Activated CD4-positive, alpha-beta T cell treated with anti-CD3 and anti-CD28 coated beads, Interleukin-2, amount 50 U/mL, for 4 hours (primary cell): ENCODE results near the gene CAPZB.

Experiments
- DNase-seq, 2 experiments: peaks; one replicate each; pipeline ENCODE4 v3.0.0-alpha.2; 2020

CAPZB gene

DNA sequence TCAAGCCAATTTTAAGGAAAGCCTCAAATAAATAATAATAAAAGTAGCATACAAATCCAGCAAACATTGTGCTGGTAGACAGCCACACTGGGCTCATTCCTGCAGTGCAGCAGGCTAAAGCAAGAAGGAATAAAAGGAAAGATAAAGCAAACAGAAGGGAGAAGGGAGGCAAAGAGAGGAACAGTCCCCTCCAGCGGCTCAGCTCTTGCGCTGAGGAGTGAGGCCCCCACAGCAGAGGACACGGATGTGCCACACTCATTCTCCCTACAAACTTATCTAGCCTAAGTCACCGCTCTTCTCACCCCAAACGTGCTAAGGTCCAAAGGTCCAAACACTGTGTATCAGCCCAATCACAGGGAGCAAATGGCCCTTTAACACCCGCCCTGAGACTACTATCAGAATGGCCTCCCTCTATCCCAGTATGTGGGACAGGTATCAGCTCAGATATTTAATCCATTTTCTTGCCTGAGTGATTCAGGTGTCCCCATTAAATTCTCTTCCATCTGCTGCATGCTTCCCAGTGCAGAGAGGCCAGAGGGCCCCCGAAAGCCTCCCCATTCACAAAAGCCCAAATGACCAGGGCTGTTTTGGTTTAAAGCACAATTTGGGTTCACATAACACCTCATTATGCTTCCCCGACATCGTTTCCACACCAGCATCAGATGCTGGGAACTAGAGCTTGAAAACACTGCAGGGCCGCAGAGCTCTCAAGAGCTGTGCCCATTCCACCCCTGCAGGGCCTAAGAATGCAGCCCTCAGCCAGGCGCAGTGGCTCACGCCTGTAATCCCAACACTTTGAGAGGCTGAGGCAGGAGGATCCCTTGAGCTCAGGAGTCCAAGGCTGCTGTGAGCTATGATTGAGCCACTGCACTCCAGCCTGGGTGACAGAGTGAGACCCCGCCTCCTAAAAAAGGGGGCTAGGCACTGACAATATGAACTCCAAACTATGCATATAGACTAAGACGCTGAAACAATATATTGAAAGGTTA is 17.8 kb downstream of the CAPZB start:
- DNase-seq = no peak

GRCh38 chr1:19466112-19466561 is 19.2 kb downstream of the CAPZB start:
- no peak for DNase-seq

GRCh38 chr1:19465650-19466049 is 19.7 kb downstream of the CAPZB start:
- no peak for DNase-seq

DNA sequence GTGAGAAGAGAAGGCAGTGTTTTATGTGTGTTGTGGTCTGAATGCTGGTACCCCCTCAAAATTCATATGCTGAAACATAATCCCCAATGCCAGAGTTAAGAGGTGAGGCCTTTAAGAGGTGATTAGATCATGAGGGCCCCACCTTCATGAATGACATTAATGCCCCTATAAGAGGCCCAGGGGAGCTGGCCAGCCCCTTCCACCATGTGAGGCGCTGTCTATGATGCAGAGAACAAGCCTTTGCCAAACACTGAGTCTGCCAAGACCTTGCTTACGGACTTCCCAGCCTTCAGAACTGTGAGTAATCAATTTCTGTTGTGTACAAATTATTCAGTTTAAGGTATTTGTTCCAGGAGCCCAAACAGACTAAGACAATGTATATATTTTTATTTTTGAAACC is 20.2 kb downstream of the CAPZB start:
- DNase-seq = no peak

DNA sequence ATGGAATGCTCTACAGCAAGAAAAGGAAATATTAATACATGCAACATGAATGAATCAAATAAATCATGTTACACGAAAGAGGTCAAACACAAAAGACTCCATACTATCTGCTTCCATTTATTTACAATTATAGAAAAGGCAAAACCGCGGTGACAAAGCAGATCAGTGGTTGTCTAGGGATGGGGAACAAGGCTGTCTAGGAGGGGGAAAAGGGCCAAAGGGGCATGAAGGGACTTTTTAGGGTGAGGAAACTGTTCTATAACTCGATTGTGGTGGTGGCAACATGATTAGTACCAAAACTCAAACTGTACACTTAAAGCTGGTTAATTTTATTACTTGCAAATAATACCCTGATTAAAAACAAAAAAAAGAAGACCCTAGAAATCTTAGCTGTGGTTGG is 20.6 kb downstream of the CAPZB start:
- DNase-seq = no peak

GRCh38 chr1:19463504-19463803 is 21.9 kb downstream of the CAPZB start:
- no peak for DNase-seq

DNA sequence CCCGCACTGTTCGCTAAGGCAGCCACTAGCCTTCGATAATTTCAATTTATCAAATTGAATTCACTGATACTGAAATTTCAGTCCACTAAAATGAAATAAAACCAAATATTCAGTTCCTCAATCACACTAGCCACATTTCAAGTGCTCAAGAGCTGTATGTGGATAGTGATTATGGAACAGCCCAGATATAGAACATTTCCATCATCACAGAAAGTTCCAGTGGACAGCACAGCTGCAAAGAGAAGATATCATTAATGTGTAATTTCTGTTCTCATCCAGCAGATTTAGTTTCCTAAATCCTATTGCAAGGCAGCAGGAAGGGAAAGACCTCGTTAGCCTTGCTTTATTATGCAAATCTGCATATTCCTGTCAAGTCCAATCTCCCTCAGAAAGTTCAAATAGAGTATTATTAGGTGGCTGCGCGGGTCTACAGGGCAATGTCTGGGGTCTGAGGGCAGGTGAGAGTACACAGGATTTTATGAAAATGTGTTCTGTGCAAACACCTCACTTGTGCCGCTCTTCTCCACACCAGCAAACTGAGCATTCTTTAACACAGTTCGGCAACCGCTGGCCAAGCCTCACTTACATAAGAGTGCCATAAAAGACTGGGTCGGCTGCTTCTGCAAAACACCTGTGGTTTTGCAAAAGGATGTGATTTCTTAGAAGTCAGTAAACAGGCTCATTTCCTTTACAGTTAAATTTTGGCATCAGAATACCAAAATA is 22.4 kb downstream of the CAPZB start:
- peak; percentile 45 to 48 for DNase-seq

DNA sequence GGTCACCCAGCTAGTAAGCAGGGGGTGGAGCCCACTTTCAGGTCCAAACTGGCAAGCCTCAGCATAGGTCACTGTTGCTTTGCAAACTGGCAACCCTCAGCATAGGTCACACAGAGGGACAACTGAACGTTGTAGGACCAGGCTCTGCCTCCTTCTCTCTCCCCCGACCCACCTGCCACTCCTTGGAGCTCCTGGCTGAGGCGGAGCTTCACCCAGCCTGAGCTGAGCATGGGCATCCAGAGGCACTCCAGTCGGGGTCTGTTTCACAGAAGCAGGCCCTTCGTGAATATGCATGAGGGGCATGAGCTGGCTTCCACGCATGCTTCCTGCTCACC is 24.2 kb downstream of the CAPZB start:
- no peak for DNase-seq

DNA sequence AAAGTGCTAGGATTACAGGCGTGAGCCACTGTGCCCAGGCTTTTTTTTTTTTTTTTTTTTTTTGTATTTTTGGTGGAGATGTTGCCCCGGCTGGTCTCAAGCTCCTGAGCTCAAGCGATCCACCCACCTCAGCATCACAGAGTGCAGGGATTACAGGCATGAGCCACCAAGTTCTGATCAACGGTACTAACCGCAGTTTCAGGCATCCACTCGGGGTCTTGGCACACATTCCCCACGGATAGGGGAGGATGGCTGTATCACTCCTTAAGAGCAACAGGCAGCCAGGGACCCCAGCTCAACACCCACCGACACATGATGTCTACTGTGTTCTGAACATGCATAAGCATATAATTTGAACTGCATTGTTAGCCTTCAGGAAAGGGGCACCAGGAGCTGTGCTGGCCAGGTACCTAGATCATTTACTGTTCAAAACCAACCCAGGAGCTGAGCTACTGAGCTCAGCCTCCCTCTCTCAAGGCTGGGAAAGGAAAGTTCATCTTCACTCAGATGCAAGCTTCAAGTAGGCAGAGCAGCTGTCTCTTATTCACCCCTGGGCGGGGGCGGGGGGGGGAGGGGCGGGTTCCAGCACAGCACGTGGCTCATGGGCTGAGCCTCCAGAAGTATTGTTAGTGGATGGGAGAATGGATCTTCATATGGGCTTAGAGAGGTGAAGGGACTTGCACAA is 24.7 kb downstream of the CAPZB start:
- peak; percentile 31 to 35 for DNase-seq

DNA sequence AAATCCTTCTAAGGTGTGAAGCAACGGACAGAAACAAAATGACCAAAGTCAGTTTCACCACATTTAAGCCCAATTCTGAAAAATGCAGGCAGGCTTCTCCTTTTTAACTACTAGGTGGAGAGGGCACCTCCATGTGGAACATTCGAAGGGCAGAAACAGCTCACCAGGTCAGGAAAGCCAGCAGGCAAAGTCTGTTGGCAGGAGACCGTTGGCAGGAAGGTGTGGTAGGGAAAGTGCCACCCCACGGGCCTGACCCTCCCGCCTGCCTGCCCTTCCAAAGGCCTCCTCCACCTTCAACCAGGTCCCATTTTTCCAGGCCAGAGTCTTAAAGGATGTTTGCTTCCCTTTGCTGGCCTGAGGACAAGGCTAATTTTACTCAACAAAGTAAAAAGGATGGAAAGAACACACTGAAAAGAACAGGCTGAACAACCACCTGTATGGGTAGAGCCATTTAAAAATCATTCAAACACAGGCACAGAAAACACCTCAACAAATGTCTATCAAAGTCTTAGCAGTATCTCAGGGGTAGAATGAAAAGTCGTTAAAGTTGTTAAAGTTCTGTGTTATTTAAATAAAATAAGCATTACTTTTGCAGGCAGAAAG is 26.4 kb downstream of the CAPZB start:
- no peak for DNase-seq

DNA sequence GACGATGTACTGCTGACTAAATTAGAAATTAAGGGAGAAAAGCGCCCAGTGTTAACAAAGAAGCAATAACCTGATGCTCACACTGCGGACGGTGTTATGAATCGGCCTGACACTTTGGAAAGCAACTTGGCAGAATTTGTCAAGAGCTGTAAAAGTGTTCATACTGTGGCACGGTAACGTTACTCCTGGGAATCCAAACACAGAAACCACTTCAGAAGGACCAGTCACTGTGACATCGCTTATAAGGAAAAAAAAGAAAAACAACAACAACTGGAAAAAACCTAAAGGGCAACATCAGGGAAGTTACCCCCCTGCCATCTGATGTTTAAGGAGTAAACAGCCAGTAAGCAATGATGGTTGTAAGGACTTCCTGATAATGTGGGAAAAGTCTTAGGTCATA is 27.7 kb downstream of the CAPZB start:
- DNase-seq = no peak

DNA sequence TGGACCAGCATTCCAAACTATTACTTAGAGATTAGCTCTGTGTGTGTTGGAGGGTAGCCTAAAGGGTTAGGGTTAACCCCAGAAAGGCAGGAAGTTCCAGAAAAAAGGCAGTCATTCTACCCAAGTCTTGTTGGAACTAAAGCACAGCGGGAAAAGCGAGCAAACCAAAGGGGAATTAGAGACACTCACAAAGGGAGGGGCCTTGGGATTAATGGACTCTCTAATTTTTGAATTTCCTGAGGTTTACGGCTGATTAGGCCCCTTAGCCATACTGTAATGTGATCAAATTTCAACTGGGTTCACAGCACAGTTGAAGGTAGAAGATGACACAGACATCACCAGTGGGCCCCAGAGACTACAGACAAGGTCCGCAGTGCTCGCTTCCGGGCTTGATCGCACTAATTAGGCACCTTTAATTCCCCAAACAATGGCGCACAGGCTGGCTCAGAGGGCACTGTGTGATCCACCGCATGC is 28.3 kb downstream of the CAPZB start:
- DNase-seq = no peak

GRCh38 chr1:19455353-19455752 is 30.0 kb downstream of the CAPZB start:
- no peak for DNase-seq

DNA sequence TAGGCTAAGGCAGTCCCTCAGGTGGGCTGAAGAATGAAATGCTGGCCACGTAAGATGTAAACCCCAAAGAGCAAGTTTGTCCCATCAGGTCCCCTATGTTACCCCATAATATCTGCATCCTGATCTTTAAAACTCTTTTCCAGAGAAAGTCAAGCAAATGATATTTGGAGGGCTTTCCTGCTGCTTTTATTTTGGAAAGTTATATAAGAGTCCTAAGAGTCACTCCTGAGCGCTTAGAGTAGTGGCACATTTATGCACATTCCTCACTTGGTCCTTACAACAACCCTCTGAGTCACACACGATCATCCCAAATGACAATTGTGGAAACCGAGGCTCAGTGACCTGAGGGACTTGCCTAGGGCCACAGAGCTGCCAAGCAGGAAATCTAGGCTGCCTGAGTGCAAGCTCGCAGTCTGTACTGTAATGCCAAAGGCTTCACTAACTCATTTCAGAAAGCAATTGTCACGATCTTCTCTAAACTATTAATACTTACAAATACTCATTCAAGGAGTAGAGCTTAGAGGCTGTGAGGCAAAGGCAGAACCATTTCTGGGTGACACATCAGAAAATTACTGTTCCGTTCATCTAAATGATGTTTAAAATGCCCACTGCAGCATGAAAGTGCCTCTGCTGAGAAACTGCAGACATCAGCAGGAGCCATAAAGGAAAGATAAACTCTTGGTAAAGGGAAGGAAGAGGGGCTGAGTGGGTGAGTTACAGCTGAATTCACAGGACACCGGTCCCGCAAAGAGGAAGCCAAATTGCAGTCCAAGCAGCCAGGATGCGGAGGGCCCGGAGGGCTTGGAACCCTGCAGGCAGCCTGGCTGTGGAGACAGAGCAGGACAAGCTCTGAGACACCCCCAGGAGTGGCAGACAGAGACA is 30.8 kb downstream of the CAPZB start:
- no peak for DNase-seq

GRCh38 chr1:19453741-19454201 is 31.6 kb downstream of the CAPZB start:
- DNase-seq = no peak

DNA sequence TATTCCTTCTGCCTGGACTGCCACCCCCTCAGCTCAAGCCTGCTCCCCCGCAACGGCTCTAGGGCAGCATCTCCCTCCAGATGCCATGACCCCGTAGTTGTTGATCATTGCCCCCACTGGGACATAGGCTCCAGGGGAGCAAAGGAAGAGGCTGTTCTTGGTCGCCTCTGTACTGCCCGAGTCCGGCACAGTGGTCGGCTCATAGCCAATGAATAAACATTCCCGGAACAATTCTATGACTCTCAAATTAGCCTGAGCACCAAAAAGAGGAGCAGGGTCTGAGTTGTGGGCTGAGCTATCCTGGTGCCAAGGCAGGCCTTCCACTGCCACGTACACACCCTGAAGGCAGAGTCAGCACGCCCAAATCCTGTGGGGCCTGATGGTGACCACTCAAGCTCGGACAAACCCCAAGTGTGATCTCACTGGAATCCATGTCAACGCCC is 33.1 kb downstream of the CAPZB start:
- no peak for DNase-seq

DNA sequence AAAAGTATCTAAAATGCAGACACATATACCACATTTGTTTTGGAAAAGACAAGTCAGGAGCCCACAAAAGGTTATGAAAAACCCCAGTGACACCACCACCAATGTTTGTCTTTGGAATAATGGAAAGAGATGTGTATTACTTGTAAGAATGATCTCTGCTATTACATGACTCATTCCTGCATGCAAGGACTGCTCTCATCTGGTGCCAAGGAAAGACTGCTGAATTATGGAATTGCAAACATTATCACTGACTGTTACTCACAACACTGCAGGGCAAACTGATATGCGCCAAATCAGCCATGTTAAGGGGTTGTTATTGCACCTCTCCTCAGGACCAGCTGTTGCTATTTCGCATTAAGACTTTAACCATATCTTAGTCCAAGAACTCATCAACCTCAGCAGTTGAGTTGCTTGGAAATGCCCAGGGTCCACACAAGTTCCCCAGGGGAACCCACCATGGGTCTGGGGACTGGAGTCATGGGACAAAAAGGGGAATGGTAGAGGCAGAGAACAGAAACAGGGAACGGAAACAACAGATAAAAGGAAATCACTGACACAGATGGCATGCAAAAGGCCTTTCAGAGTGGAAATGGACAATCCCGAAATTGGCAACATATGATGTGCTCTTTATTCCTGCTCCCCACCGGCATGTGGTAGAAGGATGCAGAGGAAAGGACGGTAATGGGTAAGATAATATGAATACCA is 34.4 kb downstream of the CAPZB start:
- no peak for DNase-seq

- DNase-seq = no peak
Observed at GRCh38 chr1:19449454-19450228, 35.7 kb downstream of the CAPZB start.

DNA sequence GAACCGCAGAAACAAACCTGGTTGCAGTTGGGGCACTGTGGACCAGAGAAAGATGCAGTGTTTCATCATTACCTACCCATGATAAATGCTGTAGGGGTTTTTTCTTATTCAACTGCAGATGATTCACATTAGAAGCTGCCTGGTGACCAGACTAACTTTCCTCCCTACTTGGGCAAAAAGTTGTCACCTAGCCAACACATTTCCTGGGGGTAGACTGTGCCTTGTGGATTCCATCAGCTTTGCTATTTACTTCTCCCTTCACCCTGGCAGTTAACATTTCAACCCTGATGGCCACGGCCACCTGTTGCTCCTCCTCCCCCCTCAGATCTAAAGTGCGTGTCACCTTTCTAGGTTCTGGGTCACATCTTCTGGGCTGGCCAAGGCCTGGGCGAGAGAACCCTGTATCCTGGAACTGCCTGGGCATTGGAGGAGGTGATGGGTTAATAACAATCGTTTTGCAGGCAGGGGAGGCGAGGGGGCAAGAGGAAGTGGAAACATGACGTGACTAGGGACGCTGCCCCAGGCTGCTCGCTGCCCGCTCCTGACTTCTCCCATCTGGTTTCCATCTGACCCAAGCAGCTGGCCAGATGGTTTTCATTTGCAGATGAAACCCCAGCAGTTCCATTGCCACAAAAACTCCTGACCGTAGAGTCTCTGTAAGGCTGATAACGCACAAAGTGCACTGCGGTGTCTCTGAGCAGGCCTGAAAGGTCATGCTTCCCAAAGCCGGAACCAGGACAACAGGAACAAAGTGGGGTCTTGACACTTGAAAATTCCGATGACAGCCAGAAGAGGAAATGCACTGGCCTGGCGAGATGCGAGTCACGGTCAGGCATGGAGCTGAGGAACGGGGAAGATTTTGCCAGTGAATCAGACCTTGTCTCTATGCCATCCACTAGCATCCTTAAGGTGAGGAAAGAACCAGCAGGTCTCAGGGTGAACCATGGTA is 36.6 kb downstream of the CAPZB start:
- DNase-seq = no peak
